Measurements from ENCODE around the gene MAGI1.

Gene MAGI1

DNA sequence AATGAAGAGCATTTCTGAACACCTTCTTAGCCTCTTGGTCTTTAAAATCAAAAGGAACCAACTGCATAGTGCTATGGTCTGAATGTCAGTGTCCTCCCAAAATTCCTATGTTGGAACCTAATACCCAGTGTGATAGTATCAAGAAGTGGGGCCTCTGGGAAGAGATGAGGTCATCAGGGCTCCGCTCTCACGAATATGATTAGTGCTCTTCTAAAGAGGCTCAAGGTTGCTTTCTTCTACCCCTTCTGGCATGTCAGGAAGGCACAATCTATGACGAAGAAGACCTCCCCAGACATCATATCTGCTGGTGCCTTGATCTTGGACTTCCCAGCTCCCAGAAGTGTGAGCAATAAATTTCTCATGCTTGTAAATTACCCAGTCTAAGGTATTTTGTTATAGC lies 209.5 kb downstream of the MAGI1 start:
- Histone ChIP-seq H3K9ac (no peak overlapping the region), H3K27me3 (ENCODE audit: insufficient read depth, low read depth) (no peaks in the 10 kb centered on the region), H2AFZ (ENCODE audit: low read depth) (no peak overlapping the region), H3K4me3 (IDR thresholded peaks at IDR 0.05; ENCODE audit: insufficient read depth, low read depth, low read length) (no peak overlapping the region), H3K36me3 (ENCODE audit: insufficient read depth) (no peaks in the 10 kb centered on the region), H4K20me1 (ENCODE audit: insufficient read depth) (no peaks in the 10 kb centered on the region), H3K79me2 (ENCODE audit: insufficient read depth, low read depth) (no peaks in the 10 kb centered on the region), H3K27ac (no peak overlapping the region), H3K4me2 (no peak overlapping the region), H3K4me1 (ENCODE audit: low read depth, poor library complexity, severe bottlenecking) (peaks cover 28% of the 10 kb centered on the region)
- TF ChIP-seq, protein P1, sequence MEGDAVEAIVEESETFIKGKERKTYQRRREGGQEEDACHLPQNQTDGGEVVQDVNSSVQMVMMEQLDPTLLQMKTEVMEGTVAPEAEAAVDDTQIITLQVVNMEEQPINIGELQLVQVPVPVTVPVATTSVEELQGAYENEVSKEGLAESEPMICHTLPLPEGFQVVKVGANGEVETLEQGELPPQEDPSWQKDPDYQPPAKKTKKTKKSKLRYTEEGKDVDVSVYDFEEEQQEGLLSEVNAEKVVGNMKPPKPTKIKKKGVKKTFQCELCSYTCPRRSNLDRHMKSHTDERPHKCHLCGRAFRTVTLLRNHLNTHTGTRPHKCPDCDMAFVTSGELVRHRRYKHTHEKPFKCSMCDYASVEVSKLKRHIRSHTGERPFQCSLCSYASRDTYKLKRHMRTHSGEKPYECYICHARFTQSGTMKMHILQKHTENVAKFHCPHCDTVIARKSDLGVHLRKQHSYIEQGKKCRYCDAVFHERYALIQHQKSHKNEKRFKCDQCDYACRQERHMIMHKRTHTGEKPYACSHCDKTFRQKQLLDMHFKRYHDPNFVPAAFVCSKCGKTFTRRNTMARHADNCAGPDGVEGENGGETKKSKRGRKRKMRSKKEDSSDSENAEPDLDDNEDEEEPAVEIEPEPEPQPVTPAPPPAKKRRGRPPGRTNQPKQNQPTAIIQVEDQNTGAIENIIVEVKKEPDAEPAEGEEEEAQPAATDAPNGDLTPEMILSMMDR (conservative IDR thresholded peaks at IDR 0.05; ENCODE audit: low read depth, low read length), result no peak

DNA sequence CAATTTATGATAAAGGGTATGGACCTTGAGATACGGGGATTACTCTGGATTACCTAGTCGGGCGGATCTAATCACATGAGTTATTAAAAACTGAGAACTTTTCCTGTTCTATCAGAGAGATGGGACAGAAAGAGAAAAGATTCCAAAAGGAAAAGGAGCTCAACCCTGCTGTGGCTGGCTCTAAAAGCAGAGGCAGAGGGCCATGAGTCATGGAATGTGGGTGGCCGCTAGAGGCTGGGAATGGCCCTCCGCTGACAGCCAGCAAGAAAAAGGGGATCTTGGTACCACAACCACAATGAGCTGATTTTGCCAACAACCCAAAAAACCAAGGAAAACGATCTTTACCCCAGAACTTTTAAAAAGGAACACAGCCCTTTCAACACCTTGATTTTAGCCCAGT lies 210.0 kb downstream of the MAGI1 start:
- H4K20me1 ChIP-seq (ENCODE audit: insufficient read depth), result no peaks in the 10 kb centered on the region
- TF ChIP-seq, protein P1 (conservative IDR thresholded peaks at IDR 0.05; ENCODE audit: low read depth, low read length), result no peak
- no peak overlapping the region for H3K4me2 ChIP-seq
- H3K4me1 ChIP-seq (ENCODE audit: low read depth, poor library complexity, severe bottlenecking), result peaks cover 23% of the 10 kb centered on the region
- H2AFZ ChIP-seq (ENCODE audit: low read depth), result no peak overlapping the region
- no peaks in the 10 kb centered on the region for H3K36me3 ChIP-seq (ENCODE audit: insufficient read depth)
- H3K27ac ChIP-seq, result no peak overlapping the region
- no peaks in the 10 kb centered on the region for H3K27me3 ChIP-seq (ENCODE audit: insufficient read depth, low read depth)
- H3K4me3 ChIP-seq (IDR thresholded peaks at IDR 0.05; ENCODE audit: insufficient read depth, low read depth, low read length), result no peak overlapping the region
- no peak overlapping the region for H3K9ac ChIP-seq
- H3K79me2 ChIP-seq (ENCODE audit: insufficient read depth, low read depth), result no peaks in the 10 kb centered on the region

DNA sequence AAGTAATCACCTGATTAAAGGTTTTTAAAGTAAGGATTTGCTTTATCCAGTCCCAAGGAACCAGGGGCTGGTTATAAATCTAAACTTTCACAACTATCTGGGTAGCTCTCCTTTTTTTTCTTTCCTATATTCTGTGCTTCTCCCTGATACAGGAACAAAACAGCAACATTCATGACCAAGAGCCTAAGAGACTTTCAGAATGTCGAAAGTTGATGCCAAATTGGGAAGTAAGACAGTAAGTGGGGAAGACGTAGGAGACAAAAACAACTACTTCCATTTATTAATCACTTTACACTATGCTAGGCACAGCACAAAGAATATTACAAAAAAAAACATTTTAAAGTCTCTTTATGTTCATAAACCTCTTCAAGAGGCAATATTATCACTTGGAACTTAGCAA lies 211.6 kb downstream of the MAGI1 start:
- no peak overlapping the region for H3K4me3 ChIP-seq (IDR thresholded peaks at IDR 0.05; ENCODE audit: insufficient read depth, low read depth, low read length)

DNA sequence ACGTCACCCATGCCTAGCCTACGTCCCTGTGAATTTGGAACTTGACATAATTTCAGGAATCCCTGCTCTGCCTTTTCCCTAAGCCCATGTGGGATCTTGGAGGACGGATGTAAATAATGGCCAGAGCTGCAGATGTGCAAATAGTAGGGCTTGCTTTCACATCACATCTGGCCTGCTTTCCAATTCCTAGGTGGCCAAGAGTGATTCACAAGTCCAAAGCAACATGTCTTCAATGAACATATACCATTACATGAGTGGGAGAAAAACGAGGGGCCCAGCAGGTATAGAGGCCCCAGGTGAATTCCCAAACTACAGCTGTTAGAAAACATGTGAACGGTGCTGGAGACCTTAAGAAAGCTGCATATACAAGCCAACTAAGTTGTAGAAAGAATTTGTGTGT lies 214.6 kb downstream of the MAGI1 start:
- H3K4me2 ChIP-seq, result no peak overlapping the region
- H2AFZ ChIP-seq (ENCODE audit: low read depth), result no peak overlapping the region
- no peak overlapping the region for H3K9ac ChIP-seq
- H3K79me2 ChIP-seq (ENCODE audit: insufficient read depth, low read depth), result no peaks in the 10 kb centered on the region
- H3K36me3 ChIP-seq (ENCODE audit: insufficient read depth), result no peaks in the 10 kb centered on the region
- H3K27ac ChIP-seq, result no peak overlapping the region
- TF ChIP-seq, protein P1 (conservative IDR thresholded peaks at IDR 0.05; ENCODE audit: low read depth, low read length), result no peak
- H3K4me1 ChIP-seq (ENCODE audit: low read depth, poor library complexity, severe bottlenecking), result no peaks in the 10 kb centered on the region
- H3K4me3 ChIP-seq (IDR thresholded peaks at IDR 0.05; ENCODE audit: insufficient read depth, low read depth, low read length), result no peak overlapping the region
- H3K27me3 ChIP-seq (ENCODE audit: insufficient read depth, low read depth), result no peaks in the 10 kb centered on the region
- no peaks in the 10 kb centered on the region for H4K20me1 ChIP-seq (ENCODE audit: insufficient read depth)

More for the DNA sequence above, 211.6 kb downstream of the MAGI1 start:
- H3K27ac ChIP-seq, result no peak overlapping the region
- TF ChIP-seq, protein P1 (conservative IDR thresholded peaks at IDR 0.05; ENCODE audit: low read depth, low read length), result no peak
- no peaks in the 10 kb centered on the region for H3K79me2 ChIP-seq (ENCODE audit: insufficient read depth, low read depth)
- peaks cover 7% of the 10 kb centered on the region for H3K4me1 ChIP-seq (ENCODE audit: low read depth, poor library complexity, severe bottlenecking)
- H3K27me3 ChIP-seq (ENCODE audit: insufficient read depth, low read depth), result no peaks in the 10 kb centered on the region
- H2AFZ ChIP-seq (ENCODE audit: low read depth), result no peak overlapping the region
- no peak overlapping the region for H3K9ac ChIP-seq
- no peaks in the 10 kb centered on the region for H4K20me1 ChIP-seq (ENCODE audit: insufficient read depth)
- H3K36me3 ChIP-seq (ENCODE audit: insufficient read depth), result no peaks in the 10 kb centered on the region
- H3K4me2 ChIP-seq, result no peak overlapping the region
